ENCODE measurements around the gene HRK. TPM values are rescaled to one million over a fixed set of nuclear protein-coding genes. Genes with fewer than 3 reads are reported as not detected.

The HRK gene
- total and polyA plus RNA-seq, 2 of the 13 experiments (the other 11 are each of a cell fraction or from before 2014, with no cell fraction given): 0.02 TPM; not detected in 1

DNA sequence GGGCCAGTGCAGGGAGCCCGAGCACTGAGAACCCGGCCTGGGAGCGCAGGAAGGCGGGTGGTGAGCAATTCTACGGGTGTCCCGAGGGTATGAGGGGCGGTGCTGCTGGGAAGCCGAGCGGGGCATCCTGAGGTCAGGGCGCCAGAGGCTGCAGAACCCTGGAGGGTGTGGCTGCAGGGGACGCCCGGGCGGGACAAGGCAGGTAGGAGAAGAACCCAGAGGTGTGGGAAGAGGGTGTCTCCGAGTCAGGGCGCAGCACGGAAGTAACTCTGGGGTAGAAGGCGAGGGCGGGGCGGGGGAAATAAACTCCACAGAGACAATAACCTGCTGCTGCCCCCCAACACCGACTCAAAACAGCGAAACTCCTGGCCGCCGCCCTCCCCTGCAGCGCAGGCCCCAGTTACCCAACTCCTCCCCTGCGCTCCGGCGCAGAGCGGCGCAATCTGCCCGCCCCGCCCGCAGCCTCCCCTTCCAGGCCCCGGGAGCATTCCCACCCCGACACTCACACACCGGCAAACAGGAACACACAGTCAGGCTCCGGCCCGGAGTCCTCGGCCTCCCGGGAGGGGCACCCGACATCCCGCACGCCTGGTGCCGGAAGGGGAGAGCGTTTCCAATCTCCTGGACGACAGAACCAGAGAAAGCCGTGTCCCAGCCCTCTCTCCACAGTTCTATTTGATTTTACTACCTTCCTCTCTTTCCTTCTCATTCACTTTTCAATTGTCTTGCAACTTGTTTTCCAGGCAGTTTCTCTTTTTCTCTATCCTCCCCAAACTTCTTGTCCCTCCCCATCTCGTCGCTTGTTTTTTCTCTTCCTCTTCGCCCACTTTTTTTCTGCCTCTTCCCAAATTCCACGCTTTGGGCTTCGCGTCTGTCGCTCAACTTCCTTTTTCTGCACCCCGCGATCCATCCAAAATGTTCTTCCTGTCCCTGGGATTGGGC, 2.4 kb downstream of the HRK start:
- H3K79me2 ChIP-seq (ENCODE audit: insufficient read depth, low read length): no peaks in the 10 kb centered on the region
- no TSS peak for BruUV-seq (replicated peaks)
- no peak overlapping the region for H3K9ac ChIP-seq (ENCODE audit: insufficient read depth, low read depth, low read length)
- H3K27me3 ChIP-seq (ENCODE audit: control insufficient read depth in 1 of 2, insufficient read depth in 2 of 2, low read length in 2 of 2): peaks cover 19 to 73% of the 10 kb centered on the region in 2 experiments
- in situ Hi-C loops (cut with HindIII; ENCODE audit: extremely low pct_ligation_motif_present, low pct_unique_long_range_greater_than_20kb): no loop called here
- ATAC-seq (no peak), DNase-seq (ENCODE audit: low spot score) (no peak), FAIRE-seq (no peak)
- intact Hi-C loops (cut with micrococcal nuclease; ENCODE audit: unreplicated experiment): no loop called here
- H3K4me2 ChIP-seq (ENCODE audit: low read depth, low read length): peak overlapping the region; percentile 24; the same call in 1 of the 2 replicates
- no peaks in the 10 kb centered on the region for H4K20me1 ChIP-seq (ENCODE audit: insufficient read depth, low read length)
- ChIA-PET CTCF (ENCODE audit: low intra/inter-chr PET ratio, low total read pairs) (no interaction called here), POLR2A (no interaction called here)
- H3K27ac ChIP-seq (ENCODE audit: extremely low read length, insufficient read depth, low read length): no peak overlapping the region
- H2AFZ ChIP-seq (ENCODE audit: low read length): no peak overlapping the region
- no peaks in the 10 kb centered on the region for H3K36me3 ChIP-seq (replicated peaks in 1 of 2; ENCODE audit: control insufficient read depth in 1 of 2, insufficient read depth in 2 of 2, low read length in 2 of 2)
- H3K4me3 ChIP-seq (replicated peaks in 1 of 3; ENCODE audit: insufficient read depth in 1 of 3, low read depth in 2 of 3, low read length in 3 of 3): peak overlapping the region; percentile 7 to 39 (median 37); a peak in 3 of 6 replicates
- no peaks in the 10 kb centered on the region for H3K9me3 ChIP-seq (ENCODE audit: low read length)
- WGBS (ENCODE audit: low lambda C conversion rate): 16% methylated on average over 38 of the region's 55 CpGs
- TF ChIP-seq, protein P1, sequence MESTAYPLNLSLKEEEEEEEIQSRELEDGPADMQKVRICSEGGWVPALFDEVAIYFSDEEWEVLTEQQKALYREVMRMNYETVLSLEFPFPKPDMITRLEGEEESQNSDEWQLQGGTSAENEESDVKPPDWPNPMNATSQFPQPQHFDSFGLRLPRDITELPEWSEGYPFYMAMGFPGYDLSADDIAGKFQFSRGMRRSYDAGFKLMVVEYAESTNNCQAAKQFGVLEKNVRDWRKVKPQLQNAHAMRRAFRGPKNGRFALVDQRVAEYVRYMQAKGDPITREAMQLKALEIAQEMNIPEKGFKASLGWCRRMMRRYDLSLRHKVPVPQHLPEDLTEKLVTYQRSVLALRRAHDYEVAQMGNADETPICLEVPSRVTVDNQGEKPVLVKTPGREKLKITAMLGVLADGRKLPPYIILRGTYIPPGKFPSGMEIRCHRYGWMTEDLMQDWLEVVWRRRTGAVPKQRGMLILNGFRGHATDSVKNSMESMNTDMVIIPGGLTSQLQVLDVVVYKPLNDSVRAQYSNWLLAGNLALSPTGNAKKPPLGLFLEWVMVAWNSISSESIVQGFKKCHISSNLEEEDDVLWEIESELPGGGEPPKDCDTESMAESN (CRISPR knock-in tag; conservative IDR thresholded peaks at IDR 0.05): no peak
- TF ChIP-seq SAFB2 (CRISPR knock-in tag; IDR thresholded peaks at IDR 0.05; ENCODE audit: borderline replicate concordance, low read depth) (no peak), MTF2 (CRISPR knock-in tag; IDR thresholded peaks at IDR 0.05; ENCODE audit: borderline replicate concordance) (0 out of 2 replicates have a peak, but pooled peaks have one; percentile 27), IRF2 (CRISPR knock-in tag; IDR thresholded peaks at IDR 0.05) (no peak), SIN3B (IDR thresholded peaks at IDR 0.05; ENCODE audit: low read length) (no peak)
- TF ChIP-seq, protein P2, sequence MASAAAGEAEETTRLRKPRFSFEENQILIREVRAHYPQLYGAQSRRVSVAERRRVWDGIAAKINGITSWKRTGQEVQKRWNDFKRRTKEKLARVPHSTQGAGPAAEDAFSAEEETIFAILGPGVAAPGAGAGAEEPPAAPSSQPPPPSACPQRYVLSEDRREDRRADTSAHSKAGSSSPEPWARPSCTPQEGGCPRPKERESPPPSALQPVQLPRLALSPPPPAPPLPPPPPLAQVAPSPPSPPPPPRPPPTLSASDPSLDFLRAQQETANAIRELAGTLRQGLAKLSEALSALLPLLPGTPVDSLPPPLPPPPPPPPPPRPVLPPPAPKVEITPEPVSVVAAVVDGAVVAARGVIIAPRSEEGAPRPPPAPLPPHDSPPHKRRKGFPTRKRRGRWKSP (CRISPR knock-in tag; IDR thresholded peaks at IDR 0.05): peak; percentile 99
- TF ChIP-seq, protein P3, sequence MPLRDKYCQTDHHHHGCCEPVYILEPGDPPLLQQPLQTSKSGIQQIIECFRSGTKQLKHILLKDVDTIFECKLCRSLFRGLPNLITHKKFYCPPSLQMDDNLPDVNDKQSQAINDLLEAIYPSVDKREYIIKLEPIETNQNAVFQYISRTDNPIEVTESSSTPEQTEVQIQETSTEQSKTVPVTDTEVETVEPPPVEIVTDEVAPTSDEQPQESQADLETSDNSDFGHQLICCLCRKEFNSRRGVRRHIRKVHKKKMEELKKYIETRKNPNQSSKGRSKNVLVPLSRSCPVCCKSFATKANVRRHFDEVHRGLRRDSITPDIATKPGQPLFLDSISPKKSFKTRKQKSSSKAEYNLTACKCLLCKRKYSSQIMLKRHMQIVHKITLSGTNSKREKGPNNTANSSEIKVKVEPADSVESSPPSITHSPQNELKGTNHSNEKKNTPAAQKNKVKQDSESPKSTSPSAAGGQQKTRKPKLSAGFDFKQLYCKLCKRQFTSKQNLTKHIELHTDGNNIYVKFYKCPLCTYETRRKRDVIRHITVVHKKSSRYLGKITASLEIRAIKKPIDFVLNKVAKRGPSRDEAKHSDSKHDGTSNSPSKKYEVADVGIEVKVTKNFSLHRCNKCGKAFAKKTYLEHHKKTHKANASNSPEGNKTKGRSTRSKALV (CRISPR knock-in tag; IDR thresholded peaks at IDR 0.05): peak; percentile 37; the same call in 1 of the 2 replicates
- H3K4me1 ChIP-seq (ENCODE audit: insufficient read depth, low read length): peaks cover 30% of the 10 kb centered on the region
